DMS 273 treated with DMSO at 0.1 percent for 48 hours (cell line): ENCODE data around the gene ASAH2B.
A peak's percentile ranks its signal among the peaks of the same experiment; 100 is the strongest.
"Not testable (repeated sequence)": the region's sequence is repeated elsewhere in the genome, so short reads cannot be mapped to it uniquely, and the experiment has no call there.

Experiments
- DNase-seq: peaks from one replicate; lab custom pipeline; 2025; lab: John Stamatoyannopoulos, UW

Gene ASAH2B

GRCh38 chr10:50739618-50740292, at the start of gene ASAH2B:
TSS of gene ASAH2B (plus strand) at chr10:50739936. CDS start at chr10:50745131, 5,195 bp downstream.
- peak; percentile 52 for DNase-seq

DNA sequence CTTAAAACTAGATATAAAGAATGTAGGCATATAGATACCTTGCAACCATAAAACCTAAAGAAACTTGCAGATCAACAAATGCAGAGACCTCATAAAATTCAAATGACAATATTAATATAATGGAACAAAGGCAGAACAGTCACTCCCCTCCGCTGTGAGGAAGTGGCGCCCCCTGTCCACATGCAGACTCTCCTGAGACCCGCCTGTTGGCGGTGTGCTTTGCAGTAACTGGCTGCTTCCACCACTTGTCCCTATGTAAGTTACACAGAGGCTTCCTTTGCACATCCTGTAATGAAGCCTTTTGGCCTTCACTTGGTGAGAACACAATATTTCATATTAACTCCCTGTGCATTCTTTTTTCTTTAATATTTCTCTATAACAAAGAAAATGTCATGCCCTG, 41.9 kb upstream of the ASAH2B start:
- DNase-seq, result not testable (repeated sequence)

- DNase-seq, result not testable (repeated sequence)
These were observed 37.8 kb upstream of the ASAH2B start for GRCh38 chr10:50701947-50702346.

DNA sequence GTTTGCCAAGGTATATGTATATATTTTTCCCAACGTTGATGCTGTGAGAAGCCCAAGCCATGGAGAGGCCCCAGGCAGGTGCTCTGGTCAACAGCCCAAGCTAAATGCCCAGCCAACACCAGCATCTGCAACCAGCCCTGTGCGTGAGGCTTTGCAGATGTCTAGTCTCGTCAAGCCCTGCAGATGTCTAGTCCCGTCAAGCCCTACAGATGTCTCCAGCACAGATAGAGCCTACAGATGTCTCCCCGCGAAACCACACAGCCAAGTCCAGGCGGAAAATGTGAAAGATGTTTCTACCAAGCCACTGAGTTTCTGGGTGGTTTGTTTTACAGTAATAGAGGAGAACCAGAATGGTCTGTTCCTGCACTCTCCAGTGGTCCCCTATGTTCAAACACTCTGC, 36.7 kb upstream of the ASAH2B start:
- DNase-seq, result not testable (repeated sequence)

- DNase-seq, result not testable (repeated sequence)
These were observed 35.2 kb upstream of the ASAH2B start for GRCh38 chr10:50704436-50705079.

DNA sequence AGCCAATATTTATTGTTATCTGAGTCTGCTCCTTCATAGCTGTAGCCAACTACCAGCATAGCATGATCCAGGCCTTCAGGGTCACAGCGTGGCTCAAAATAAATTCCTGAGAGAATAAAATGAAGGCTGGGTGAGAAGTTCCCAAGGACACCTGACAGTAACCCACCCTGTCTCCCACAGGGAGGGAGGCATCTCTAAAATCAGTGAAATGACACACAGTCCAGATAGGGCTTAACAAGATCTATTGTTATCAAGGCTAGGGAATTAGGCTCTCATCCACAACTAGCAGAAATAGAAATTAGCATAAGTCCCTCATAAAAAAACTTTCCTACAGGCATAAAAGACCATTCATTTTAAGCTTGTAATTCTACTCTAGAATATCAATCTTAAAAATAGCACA, 33.7 kb upstream of the ASAH2B start:
- DNase-seq, result not testable (repeated sequence)

GRCh38 chr10:50710241-50710640, 29.5 kb upstream of the ASAH2B start:
- not testable (repeated sequence) for DNase-seq

- not testable (repeated sequence) for DNase-seq
These were observed 15.9 kb upstream of the ASAH2B start for GRCh38 chr10:50723812-50724211.

GRCh38 chr10:50728112-50728511, 11.6 kb upstream of the ASAH2B start:
- not testable (repeated sequence) for DNase-seq

DNA sequence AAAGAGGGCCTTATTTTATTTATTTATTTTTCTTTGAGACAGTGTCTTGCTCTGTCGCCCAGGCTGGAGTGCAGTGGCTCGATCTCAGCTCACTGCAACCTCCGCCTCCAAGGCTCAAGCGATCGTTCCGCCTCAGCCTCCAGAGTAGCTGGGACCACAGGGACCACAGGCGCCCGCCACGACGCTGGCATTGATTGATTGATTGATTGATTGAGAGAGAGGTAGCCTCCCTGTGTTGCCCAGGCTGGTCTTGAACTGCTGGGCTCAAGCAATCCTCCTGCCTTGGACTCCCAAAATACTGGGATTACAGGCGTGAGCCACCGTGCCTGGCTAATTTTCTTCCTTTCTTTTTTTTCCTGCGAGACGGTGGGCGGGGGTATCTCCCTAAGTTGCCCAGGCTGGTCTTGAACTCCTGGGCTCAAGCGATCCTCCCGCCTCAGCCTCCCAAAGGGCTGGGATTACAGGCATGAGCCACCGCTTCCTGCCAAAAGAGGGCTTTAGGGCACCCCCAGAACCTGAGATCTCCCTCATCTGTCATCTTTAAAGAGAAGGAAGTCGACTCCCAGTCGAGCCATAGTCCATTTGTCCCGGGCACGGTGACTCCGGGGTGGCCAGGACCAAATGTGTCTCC, 634 bp upstream of the ASAH2B start:
- not testable (repeated sequence) for DNase-seq

- DNase-seq, result no peak
These were observed 535 bp downstream of the ASAH2B start for GRCh38 chr10:50740293-50740648.

GRCh38 chr10:50742820-50743219, 3.1 kb downstream of the ASAH2B start:
- not testable (repeated sequence) for DNase-seq

DNA sequence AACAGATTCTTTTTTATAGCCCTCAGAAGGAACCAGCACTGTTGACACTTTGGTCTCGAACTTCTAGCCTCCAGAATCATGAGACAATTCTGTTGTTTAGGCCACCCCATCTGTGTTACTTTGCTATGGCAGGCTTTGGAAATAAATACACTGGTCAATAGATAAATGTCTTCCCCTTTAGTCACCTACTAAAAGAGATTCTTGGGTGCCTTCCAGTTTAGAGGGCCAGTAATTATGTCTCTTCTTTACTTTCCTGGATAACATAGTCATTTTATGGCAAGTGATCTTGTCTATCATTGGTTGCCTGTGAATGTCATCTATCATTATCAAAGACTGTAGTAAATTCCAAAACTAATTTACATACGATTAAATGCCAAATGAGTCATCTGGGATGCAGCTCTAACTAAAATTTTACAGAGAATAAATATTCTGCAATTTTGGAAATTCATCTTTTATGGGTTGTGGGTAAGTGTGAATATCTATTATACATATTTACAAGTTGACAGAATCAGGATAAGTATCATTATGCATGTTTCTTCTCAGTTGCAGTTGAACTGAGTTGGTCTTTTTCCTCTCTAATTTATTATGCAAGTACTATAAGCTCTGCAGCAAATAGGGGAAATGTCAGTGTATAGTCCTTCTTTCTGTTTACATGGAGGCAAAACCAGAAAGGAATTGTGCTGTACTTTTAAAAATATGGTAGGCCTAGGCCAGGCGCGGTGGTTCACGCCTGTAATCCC, 27.2 kb downstream of the ASAH2B start:
- not testable (repeated sequence) for DNase-seq

- not testable (repeated sequence) for DNase-seq
These were observed 32.3 kb downstream of the ASAH2B start for GRCh38 chr10:50772042-50772441.

DNA sequence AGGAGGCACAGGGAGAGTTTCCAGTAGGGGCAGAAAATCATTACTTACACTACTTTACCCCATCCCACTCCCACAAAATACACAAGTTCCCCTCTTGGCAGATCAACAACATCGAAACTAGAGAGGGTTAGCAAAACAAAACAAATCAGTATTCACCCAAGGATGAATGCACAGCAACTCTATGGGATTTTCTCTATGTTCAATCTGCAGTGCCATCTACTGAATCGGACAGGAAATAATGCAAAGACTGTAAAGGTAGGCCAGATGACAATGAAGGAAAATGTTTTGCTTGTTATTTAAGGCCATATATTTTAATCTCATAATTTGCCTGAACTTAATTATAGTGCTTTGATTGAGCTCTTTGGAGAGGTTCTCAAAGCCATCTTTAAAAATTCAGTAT, 35.1 kb downstream of the ASAH2B start:
- not testable (repeated sequence) for DNase-seq

DNA sequence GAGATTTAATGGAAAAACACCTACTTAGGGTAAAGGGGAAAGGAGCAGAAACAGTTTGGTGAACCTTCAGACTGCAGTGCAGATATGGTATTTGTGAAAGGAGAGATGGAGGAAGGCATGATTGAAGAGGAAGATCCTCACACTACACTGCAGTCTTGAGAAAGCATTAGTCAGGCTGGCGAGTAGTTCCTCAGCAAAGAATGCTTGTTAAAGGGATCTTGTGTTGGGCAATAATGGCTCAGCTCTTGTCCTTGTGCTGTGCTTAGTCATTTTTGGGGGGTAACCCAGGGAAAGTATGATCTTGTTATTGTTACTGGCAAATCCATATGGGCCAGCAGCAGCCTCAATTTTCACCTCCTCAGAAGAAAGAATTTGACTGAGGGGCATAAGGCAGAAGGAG, 40.3 kb downstream of the ASAH2B start:
- DNase-seq, result not testable (repeated sequence)

DNA sequence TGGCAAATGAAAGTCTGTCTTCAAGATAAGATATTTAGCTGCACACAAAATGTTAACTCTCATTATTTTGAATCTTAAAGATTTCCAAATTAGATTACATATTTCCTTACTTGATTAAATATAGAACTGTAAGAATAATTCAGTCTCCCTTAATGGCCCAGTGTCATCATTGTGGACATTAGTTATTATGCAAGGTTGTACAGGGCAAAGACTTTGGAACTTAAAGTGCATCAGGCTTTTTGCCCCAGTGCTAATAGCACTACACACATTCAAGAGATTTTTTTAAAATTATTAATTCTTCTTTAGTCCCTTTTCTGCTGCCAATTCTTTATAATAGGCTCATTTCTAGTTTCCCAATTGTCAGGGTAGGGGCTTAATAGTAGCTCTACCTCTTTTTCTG, 42.3 kb downstream of the ASAH2B start:
- DNase-seq, result not testable (repeated sequence)

- DNase-seq, result not testable (repeated sequence)
These were observed 48.2 kb downstream of the ASAH2B start for GRCh38 chr10:50787962-50788361.

DNA sequence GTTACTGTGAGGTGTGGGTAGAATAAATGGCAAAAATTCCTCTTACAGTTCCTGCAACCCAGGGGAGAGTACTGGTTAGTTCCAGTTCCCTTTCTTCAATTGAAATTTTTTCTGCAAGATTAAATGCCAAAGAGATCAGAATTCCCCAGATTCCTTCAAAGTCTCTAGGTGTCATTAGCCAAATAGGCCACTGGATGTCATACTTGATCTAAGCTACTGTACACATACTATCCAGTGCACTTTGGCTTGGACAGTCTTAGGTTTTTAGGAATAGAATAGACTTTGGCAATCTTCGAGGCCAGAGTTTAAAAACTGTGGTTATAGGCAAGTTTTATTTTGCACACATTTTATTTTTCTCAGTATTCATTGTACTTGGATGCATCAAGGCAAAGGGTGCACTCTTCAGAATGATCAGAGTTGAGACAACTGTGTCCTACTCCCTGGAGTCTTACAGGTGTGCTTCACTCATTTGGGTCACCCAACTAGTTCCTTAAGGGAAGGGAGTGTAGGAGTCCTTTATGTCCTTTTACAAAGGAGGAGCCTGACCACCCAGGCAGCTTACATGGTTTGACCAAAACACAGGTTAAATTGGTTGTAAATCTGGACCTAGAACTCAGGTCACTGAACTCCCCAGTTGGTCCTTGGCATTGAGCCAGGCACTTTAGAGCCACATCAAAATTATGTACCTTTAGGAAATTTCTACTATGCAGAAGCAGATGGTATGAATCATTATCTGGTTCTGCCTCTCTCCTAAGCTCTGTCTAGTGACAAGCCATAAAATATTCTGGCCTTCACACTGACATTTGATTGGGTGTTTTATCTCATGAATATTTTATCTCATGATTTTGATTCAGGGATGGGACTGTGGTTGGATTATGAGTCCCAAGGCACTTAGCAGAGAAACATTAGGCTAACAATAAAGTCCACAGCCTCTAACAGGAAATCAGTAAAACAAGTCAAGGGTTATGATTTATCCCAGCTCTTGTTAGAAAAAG, 49.5 kb downstream of the ASAH2B start:
- DNase-seq, result no peak

- no peak for DNase-seq
These were observed 54.8 kb downstream of the ASAH2B start for GRCh38 chr10:50794490-50794889.

- no peak for DNase-seq
These were observed 57.0 kb downstream of the ASAH2B start for GRCh38 chr10:50796693-50797092.
